Measurements from ENCODE around the gene MORN4.

DNA sequence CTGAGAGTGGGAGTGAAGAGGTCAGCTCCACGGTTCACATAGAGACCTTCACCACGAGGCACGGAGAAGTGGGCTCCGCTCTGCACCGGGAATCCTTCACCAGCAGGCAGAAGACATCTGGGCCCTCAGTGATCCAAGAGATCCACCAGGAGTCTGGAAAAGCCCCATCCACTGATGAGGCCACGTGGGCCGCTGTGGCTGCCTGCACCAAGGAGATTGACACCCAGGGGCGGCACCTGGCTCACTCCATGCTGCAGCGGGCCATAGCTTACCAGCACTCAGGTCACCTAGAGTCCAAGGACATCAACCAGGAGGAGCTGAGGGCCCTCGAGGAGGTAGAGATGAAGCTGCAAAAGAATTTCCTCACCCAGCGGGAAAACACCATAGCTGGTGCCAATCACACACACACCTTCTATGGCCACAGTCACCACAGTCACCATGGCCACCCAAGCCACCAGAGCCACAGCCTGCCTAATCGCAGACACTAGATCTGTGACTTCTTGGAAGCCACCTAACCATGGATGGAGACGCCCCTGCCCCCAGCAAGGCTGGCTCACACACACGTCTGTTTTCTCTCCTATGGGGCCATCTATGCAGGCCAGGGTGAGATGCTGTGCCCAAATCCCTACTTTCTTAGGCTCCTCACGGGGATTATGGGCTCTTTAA, 43.1 kb downstream of the MORN4 start:
- no peak for TF ChIP-seq SIN3A (IDR thresholded peaks at IDR 0.05; ENCODE audit: borderline replicate concordance, insufficient read depth, low read length)
- no peak for TF ChIP-seq POLR2AphosphoS5 (IDR thresholded peaks at IDR 0.05; ENCODE audit: low read depth, low read length)
- no peak for TF ChIP-seq TAF1 (IDR thresholded peaks at IDR 0.05; ENCODE audit: borderline replicate concordance, insufficient read depth, low read length)
- TF ChIP-seq, protein P1, sequence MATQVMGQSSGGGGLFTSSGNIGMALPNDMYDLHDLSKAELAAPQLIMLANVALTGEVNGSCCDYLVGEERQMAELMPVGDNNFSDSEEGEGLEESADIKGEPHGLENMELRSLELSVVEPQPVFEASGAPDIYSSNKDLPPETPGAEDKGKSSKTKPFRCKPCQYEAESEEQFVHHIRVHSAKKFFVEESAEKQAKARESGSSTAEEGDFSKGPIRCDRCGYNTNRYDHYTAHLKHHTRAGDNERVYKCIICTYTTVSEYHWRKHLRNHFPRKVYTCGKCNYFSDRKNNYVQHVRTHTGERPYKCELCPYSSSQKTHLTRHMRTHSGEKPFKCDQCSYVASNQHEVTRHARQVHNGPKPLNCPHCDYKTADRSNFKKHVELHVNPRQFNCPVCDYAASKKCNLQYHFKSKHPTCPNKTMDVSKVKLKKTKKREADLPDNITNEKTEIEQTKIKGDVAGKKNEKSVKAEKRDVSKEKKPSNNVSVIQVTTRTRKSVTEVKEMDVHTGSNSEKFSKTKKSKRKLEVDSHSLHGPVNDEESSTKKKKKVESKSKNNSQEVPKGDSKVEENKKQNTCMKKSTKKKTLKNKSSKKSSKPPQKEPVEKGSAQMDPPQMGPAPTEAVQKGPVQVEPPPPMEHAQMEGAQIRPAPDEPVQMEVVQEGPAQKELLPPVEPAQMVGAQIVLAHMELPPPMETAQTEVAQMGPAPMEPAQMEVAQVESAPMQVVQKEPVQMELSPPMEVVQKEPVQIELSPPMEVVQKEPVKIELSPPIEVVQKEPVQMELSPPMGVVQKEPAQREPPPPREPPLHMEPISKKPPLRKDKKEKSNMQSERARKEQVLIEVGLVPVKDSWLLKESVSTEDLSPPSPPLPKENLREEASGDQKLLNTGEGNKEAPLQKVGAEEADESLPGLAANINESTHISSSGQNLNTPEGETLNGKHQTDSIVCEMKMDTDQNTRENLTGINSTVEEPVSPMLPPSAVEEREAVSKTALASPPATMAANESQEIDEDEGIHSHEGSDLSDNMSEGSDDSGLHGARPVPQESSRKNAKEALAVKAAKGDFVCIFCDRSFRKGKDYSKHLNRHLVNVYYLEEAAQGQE (IDR thresholded peaks at IDR 0.05; ENCODE audit: insufficient read depth in 1 of 2, low read depth in 2 of 2, low read length in 2 of 2): no peak
